Thoracic aorta (tissue), 2 donors: ENCODE data around the gene TAS1R1. TPM values are rescaled to one million over a fixed set of nuclear protein-coding genes. Genes with fewer than 3 reads are reported as not detected.

Experiments
- ATAC-seq: fragments of 150-250 bp; one replicate; pipeline ENCODE4 v1.8.0; 2017; ENCODE audit warnings: low read depth; ENCODE audit not compliant: insufficient number of reproducible peaks, low FRiP score
- DNase-seq: peaks from one replicate; pipeline ENCODE4 v3.0.0-alpha.2; 2020; ENCODE audit warnings: low spot score
- H3K27ac ChIP-seq, 2 donors: fragments of 200-600 bp; sonication (generic); 1 replicate in 1 of 2; 2 replicates in 1 of 2; pipeline ENCODE4 v1.5.1; 2016; ENCODE audit warnings: mild to moderate bottlenecking in 2 of 2, moderate library complexity in 2 of 2
- H3K27me3 ChIP-seq: fragments of 200-600 bp; sonication (generic); replicated peaks from 2 replicates; pipeline ENCODE4 v1.6.0; 2016; ENCODE audit warnings: mild to moderate bottlenecking; ENCODE audit not compliant: insufficient read depth
- H3K36me3 ChIP-seq: fragments of 200-600 bp; sonication (generic); one replicate; pipeline ENCODE4 v1.5.1; 2016
- H3K4me1 ChIP-seq, 2 donors: fragments of 200-600 bp; sonication (generic); 1 replicate in 1 of 2; 2 replicates in 1 of 2; pipeline versions ENCODE4 v1.5.1 to v1.6.0; 2016; ENCODE audit warnings: low read depth in 2 of 2, mild to moderate bottlenecking in 1 of 2; ENCODE audit not compliant: control insufficient read depth in 1 of 2
- H3K4me3 ChIP-seq: fragments of 200-600 bp; sonication (generic); 2 replicates; pipeline ENCODE4 v1.5.1; 2016; ENCODE audit warnings: mild to moderate bottlenecking
- H3K9me3 ChIP-seq: fragments of 200-600 bp; sonication (generic); 2 replicates; pipeline ENCODE4 v1.5.1; 2016
- CTCF ChIP-seq: fragments of 200-600 bp; sonication (generic); IDR thresholded peaks from one replicate; pipeline ENCODE4 v1.5.1; 2019; ENCODE audit warnings: antibody characterized with exemption
- total RNA-seq, 2 donors: library from RNA; depleted of rRNA; stranded (reverse); fragments of >200 nt; gene quantifications; one replicate each; pipeline versions ENCODE4 v1.1.0 to v1.2.3, GENCODE V29; 2016

The TAS1R1 gene
- total RNA-seq: under 1 TPM in 1 of 2 donors, not detected in 1; 0.81 TPM

DNA sequence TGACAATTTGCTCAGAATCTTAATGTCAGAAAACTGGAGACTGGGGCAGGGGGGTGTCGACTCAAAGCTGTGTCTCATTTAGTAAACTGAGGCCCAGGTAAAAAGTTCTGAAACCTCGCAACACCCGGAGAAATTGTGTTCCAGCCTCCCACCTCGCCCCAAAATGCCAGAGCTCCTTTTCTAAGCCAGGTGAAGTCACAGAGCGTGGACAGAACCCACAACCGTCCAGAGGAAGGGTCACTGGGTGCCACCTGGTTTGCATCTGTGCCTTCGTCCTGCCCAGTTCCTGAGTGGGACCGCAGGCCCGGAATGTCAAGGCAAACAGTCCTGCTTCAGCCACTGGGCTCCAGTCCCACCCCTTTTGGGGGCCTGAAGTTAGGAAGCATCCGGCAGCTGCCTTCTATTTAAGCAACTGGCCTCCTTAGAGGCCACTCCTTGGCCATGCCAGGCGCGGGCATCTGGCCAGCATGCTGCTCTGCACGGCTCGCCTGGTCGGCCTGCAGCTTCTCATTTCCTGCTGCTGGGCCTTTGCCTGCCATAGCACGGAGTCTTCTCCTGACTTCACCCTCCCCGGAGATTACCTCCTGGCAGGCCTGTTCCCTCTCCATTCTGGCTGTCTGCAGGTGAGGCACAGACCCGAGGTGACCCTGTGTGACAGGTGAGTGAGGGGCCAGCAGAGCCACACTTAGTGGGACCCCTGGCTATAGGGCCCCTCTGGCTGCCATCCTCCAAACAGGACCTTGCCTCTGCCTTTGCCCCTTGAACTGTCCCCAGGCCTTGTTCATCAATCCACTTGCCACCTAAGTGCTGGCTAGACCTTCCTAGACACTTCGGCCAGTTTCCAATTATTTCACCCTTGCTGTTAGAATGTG, at the start of gene TAS1R1:
Gene TAS1R1 (plus strand): TSS at position 401 of the 872 bp plus-strand sequence. CDS start 67 bp downstream, at position 468.
- no peak for TF ChIP-seq CTCF
- ATAC-seq (peak; percentile 58), DNase-seq (peak; percentile 7)

DNA sequence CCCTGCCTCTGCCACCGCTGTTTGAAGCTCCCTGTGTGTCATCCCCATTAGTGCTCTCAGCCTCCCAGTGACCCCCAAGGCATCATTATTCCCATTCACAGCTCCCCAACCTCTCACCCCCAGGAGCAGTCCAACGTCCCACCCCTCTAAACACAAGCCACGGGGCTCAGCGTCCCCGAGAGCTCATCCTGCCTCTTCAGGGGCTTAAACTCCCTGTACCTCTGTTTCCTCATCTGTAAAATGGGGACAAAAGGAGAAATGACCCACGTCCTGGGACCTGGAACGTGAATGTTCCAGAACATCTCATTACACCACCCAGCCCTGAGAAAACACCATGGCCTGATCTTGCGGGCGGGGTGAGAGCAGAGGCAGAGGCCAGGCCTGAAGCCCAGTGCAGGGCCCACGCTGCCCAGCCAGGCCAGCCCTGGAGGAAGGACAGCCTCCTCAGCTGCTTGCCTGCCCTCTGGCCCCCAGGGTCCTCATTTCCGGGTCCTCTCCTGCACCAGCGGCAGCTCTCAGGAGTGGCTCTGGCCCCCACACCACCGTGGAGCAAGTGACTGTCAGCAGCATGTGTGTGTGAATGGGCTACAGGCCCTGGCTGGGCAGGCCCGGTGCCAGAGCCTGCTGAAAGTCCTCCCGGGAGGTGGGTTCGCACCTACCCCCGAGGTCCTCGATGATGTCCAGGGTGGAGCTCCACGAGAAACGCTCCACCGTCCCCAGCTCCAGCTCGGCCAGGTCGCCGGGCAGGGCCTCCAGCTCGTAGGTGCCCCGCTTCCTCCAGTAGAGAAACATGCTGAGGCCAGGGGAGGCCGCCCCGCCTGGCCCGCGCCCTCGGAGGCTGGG, 49.5 kb upstream of the TAS1R1 start:
- Histone ChIP-seq H3K4me1 (peaks cover 30 to 41% of the 10 kb centered on the region in 2 donors), H3K36me3 (no peaks in the 10 kb centered on the region), H3K27me3 (no peaks in the 10 kb centered on the region), H3K4me3 (no peak overlapping the region), H3K27ac (no peak overlapping the region), H3K9me3 (no peaks in the 10 kb centered on the region)
- ATAC-seq (no peak), DNase-seq (no peak)
- TF ChIP-seq CTCF: no peak

More for the DNA sequence above, at the start of gene TAS1R1:
- peaks cover 16 to 25% of the 10 kb centered on the region in 2 donors for H3K4me1 ChIP-seq
- H3K27me3 ChIP-seq: no peaks in the 10 kb centered on the region
- H3K36me3 ChIP-seq: peaks cover 7% of the 10 kb centered on the region
- H3K4me3 ChIP-seq: peak within 1 kb of the TSS; percentile 91
- H3K27ac ChIP-seq: peak within 1 kb of the TSS; percentile 50 to 59
- no peaks in the 10 kb centered on the region for H3K9me3 ChIP-seq

- no peak overlapping the region for H3K4me3 ChIP-seq
- ATAC-seq (no peak), DNase-seq (no peak)
- no peaks in the 10 kb centered on the region for H3K9me3 ChIP-seq
- H3K4me1 ChIP-seq: peaks cover 25 to 33% of the 10 kb centered on the region in 2 donors
- H3K36me3 ChIP-seq: no peaks in the 10 kb centered on the region
- H3K27ac ChIP-seq: no peak overlapping the region
- H3K27me3 ChIP-seq: no peaks in the 10 kb centered on the region
- TF ChIP-seq CTCF: no peak
Observed at GRCh38 chr1:6506210-6507036, 48.7 kb upstream of the TAS1R1 start.

- no peaks in the 10 kb centered on the region for H3K9me3 ChIP-seq
- no peak for TF ChIP-seq CTCF
- H3K27ac ChIP-seq: no peak overlapping the region
- no peak for ATAC-seq
- no peaks in the 10 kb centered on the region for H3K27me3 ChIP-seq
- no peaks in the 10 kb centered on the region for H3K36me3 ChIP-seq
- no peak for DNase-seq
- H3K4me3 ChIP-seq: no peak overlapping the region
- peaks cover 19 to 27% of the 10 kb centered on the region in 2 donors for H3K4me1 ChIP-seq
Observed at GRCh38 chr1:6507037-6507428, 48.1 kb upstream of the TAS1R1 start.
